HG02970 (cell line): ENCODE measurements around the gene PSTPIP2.
"Not testable (repeated sequence)": the region's sequence is repeated elsewhere in the genome, so short reads cannot be mapped to it uniquely, and the experiment has no call there.

ENCODE experiments used
- ATAC-seq: cut with Tn5 transposase; IDR thresholded peaks from one replicate; pipeline ENCODE4 v1.9.1; 2021; ENCODE audit warnings: mild to moderate bottlenecking, moderate library complexity, moderate number of reproducible peaks; ENCODE audit not compliant: unreplicated experiment, low FRiP score

Gene PSTPIP2

DNA sequence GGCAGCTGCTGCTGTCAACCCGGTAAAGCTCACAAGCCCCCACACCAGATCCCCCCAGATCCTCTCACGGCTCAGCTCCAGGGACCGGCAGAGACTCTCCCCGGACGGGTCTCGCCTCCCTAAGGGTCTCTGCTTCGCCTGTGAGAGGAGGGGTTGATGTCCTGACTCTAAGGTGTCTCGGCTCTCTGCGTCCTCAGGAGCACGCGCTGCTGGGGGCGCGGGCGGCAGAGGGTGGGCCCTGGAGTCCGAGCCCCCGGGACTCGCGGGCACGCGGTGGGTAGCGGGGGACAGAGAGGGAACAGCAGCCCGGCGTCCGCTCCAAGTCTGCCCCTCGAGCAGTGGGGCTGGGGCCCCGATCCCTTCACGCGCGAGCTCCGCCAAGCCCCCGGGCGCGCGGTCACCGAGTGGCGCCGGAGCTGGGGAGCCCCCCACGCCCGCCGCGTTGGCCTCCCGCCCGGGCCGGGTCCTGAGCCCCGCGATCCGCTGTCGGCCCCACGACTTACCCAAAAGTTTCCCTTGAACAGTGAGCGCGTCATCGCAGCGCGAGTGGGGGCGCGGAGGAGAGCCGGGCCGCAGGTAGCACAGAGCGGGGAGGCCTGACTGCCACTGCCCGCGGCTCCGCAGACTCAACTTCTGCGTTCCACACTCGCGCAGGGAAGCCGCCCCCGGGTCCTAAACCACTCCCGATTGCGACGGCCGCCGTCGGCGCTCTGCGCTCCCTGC lies at the start of gene PSTPIP2:
Gene PSTPIP2, minus strand, starts transcription at position 608 of the 723 bp plus-strand sequence. Its CDS starts 72 bp downstream, at position 536.
- no peak for ATAC-seq

DNA sequence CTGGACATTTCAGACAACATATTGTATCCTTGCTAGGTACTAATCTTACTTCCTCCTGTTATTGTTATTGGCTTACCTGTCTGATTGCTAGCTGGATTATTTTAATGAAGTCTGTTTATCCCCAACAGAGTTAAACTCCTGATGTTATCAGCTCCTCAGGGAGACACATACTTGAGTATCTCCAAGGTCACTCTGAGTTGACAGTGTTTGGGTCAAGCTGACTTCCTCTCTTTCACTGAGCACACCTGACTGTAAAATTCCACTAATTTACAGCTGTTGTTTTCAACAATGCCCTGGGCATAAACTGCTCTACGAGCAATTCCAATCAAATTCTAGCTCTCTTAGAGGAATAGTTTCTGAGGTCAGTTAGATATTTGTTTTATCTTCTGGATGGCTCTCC lies 41.7 kb upstream of the PSTPIP2 start:
- ATAC-seq: no peak

DNA sequence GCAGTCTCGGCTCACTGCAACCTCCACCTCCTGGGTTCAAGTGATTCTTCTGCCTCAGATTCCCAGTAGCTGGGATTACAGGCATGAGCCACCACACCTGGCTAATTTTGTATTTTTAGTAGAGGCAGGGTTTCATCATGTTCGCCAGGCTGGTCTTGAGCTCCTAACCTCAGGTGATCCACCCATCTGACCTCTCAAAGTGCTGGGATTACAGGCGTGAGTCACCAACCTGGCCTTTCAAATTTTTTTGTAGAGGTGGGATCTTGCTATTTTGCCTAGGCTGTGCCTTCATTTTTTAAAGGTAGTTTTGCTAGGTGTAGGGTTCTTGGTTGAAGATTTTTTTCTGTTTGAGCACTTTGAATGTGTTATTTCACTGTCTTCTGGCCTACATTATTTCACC lies 38.3 kb upstream of the PSTPIP2 start:
- ATAC-seq: no peak

- no peak for ATAC-seq
Measured at GRCh38 chr18:46109386-46109785, 37.3 kb upstream of the PSTPIP2 start.

DNA sequence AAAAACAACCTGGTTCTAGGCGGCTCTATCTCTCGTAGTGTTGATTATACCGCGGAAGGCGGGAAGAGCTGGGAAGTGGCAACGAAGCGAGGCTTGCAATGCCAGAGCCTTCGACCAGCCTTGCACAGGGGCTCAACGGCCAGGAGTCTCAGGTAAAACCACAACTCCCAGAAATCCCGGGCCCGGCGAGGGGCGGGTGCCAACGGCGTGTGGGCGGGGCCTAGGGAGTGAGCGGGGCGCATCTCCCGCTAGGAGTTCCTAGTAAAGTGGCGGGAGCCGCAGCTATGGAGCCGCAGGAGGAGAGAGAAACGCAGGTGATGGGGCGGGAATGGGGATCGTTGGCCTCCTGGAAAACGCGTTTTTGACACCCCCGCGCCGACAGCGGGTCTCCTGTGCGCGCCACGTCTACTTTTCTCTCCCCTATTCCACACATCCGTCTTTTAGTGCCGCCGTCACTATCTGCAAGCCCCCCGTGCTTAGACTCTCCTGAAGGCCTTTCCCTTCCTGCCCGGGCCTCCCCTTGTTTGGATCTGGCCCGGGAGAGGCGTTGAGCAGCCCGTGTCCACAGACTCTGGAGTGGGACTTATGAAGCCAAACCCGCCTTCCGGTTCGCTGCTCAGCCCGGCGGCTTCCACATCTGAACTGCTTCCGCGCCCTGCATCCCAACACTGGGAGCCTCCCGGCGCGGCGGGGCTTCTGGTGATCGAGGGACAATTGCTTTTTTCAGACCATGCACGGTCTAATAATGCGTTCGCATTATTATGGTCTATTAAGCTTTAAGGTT lies 32.3 kb upstream of the PSTPIP2 start, which contains the start of gene HAUS1:
Gene HAUS1, plus strand, starts transcription at position 258 of the 784 bp plus-strand sequence. Its CDS starts 27 bp downstream, at position 285.
- peak; percentile 89 for ATAC-seq

- ATAC-seq: no peak
Measured at GRCh38 chr18:46099463-46099862, 27.4 kb upstream of the PSTPIP2 start.

DNA sequence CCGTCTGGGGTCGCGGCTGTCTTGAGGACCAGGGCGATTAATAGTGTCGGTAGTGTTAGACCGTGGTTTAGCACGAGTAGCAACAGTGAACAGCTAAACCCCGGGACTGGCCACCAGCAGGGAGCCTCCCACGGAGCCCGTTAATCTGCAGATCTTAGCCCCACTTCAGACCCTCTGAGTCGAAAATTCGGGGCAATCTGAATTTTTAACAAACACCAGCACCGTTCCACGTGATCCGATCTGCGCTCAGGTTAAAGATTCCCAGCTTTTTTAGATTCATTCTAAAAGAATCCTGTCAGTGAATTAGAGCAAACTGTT lies 26.5 kb upstream of the PSTPIP2 start:
- ATAC-seq: no peak

GRCh38 chr18:46097801-46098615 lies 25.9 kb upstream of the PSTPIP2 start, which contains the start of gene ATP5F1A:
ATP5F1A (minus strand) TSS chr18:46098296; CDS start chr18:46098231, 65 bp downstream.
- ATAC-seq: peak; percentile 76

GRCh38 chr18:46097431-46097800 lies 25.4 kb upstream of the PSTPIP2 start:
- ATAC-seq: peak; percentile 9

DNA sequence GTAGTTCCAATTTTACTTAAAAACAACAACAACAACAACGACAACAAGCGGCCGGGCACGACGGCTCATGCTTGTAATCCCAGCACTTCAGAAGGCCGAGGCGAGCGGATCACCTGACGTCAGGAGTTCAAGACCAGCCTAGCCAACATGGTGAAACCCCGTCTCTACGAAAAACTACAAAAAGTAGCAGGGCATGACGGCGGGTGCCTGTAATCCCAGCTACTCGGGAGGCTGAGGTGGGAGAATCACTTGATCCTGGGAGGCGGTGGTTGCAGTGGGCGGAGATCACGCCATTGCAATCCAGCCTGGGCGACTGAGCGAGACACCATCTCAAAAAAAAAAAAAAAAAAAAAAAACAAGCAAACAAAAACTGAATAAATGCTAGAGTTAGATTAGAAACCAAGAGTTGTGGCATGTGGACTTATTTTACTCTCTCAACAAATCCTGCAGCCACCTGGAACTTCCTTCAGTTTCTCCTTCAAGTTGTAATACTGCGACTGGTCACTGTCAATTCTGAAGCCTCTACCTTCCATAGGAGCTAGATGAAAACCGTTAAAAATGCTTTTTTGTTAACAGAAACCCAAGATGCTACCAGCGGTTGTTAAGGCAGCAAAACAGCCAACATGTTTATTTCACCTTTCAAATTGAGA lies 24.7 kb upstream of the PSTPIP2 start:
- ATAC-seq: no peak

DNA sequence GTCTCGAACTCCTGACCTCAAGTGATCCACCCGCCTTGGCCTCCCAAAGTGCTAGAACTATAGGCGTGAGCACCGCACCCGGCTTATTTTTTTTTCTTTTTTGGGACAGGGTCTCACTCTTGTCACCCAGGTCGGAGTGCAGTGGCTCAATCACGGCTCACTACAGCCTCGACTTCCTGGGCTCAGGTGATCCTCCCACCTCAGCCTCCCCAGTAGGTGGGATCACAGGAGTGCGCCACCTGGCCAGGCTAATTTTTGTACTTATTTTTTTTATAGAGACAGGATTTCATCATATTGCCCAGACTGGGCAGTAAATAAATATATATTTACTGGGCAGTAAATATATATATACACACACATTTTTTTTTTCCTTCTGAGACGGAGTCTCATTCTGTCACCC lies 23.5 kb upstream of the PSTPIP2 start:
- ATAC-seq: no peak

- ATAC-seq: not testable (repeated sequence)
Measured at GRCh38 chr18:46088501-46088900, 16.4 kb upstream of the PSTPIP2 start.

GRCh38 chr18:46084431-46084830 lies 12.4 kb upstream of the PSTPIP2 start:
- no peak for ATAC-seq

- no peak for ATAC-seq
Measured at GRCh38 chr18:46080156-46080555, 8.1 kb upstream of the PSTPIP2 start.

GRCh38 chr18:46079336-46079735 lies 7.3 kb upstream of the PSTPIP2 start:
- ATAC-seq: no peak

DNA sequence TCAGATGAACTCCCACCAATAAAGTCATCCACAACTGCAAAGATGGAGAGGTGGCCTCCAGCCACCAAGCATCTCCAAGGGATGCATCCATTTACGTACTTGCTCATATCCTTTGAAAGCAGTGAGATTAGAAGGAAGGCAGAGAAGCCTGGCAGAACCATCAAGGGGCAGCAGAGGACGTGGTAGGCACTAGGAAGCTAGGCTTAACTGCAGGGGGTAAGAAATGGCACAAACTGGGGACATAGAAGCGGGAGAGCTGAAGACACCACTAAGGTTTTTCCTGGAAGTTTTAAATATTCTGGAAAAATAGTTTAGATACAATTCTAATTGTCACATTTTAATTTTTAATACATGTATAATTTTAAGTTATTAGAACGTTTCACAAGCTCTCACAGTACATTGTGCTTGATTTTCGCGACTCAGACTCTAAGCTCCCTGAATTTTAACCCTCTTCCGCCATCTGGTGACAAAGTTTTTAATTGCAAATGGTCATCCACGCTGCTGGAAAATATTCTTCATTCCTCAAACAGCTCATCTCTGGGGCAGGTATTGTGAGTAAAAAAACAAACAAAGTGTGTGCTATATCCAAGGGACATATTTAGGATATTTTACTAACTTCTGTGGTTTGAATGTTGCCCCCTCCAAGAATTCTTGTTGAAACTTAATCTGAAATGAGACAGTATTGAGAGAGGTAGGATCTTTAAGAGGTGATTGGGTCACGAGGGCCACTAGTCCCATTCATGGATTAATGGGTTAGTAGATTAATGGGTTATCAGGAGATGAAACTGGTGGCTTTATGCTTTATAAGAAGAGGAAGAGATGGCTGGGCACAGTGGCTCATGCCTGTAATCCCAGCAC lies 1.6 kb upstream of the PSTPIP2 start:
- no peak for ATAC-seq

DNA sequence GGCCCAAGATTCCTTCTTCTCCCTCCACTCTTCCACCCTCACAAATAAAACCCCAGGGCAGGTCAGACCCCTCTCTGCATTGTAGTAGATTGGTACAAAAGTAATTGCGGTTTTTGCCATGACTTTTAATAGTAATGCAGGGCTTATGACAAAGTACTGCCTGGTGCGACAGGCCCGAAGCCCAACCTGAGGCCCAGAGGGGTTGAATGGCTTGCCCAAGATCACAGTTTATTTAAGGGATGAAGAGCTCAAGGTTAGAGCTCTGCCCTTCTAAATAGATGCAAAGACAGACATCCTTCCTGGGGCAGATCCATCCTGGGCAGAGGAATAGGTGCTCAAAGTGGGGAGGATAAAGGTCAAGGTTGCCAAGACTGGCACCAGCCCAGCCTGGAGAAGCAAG lies 899 bp upstream of the PSTPIP2 start:
- no peak for ATAC-seq

DNA sequence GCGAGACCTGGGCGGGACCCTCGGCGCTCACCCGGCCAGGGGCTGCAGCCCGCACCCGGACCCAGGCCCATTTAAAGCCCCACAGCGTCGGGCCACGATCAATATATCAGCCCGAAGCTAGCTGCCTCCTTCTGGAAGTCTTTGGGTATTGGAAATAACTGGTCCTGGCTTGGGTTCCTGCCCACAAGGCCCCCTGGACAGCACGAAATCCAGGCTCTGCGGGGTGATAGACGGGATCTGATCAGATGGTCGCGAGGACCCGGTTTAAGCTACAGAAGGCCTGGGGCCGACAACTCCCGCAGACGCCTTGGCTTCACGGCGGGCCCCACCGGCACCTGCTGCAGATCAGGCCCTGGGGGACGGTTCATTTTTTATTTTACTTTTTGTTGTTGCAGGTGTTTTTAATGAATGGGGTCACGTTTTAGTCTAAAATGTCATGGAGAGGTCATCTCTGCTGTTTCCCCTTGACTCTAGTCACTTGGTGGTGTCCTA lies 362 bp upstream of the PSTPIP2 start:
- no peak for ATAC-seq
